Suprapubic skin (tissue), 4 donors: ENCODE results near the gene ARHGAP1. TPM values are rescaled to one million over a fixed set of nuclear protein-coding genes. Genes with fewer than 3 reads are reported as not detected.

Source experiments
- DNase-seq, 2 donors: peaks; one replicate each; pipeline ENCODE4 v3.0.0-alpha.2; 2019; ENCODE audit warnings: low spot score in 2 of 2
- H3K27ac ChIP-seq: fragments of 200-600 bp; sonication (generic); one replicate; pipeline ENCODE4 v1.5.1; 2019
- H3K27me3 ChIP-seq: fragments of 200-600 bp; sonication (generic); one replicate; pipeline ENCODE4 v1.5.1; 2019
- H3K36me3 ChIP-seq: fragments of 200-600 bp; sonication (generic); one replicate; pipeline ENCODE4 v1.5.1; 2019
- H3K4me1 ChIP-seq: fragments of 200-600 bp; sonication (generic); one replicate; pipeline ENCODE4 v1.5.1; 2019
- H3K4me3 ChIP-seq: fragments of 200-600 bp; sonication (generic); one replicate; pipeline ENCODE4 v1.5.1; 2019; ENCODE audit warnings: mild to moderate bottlenecking
- H3K9me3 ChIP-seq: fragments of 200-600 bp; sonication (generic); one replicate; pipeline ENCODE4 v1.5.1; 2019
- CTCF ChIP-seq, 2 donors: fragments of 200-600 bp in 1 of 2; fragments of 450-650 bp in 1 of 2; sonication (generic) in 1 of 2; IDR thresholded peaks; one replicate each; pipeline ENCODE4 v1.5.1; 2016 to 2019; ENCODE audit warnings: antibody characterized with exemption in 2 of 2, mild to moderate bottlenecking in 1 of 2, moderate library complexity in 1 of 2
- EP300 ChIP-seq: sonication (generic); formaldehyde crosslinking; IDR thresholded peaks from one replicate; pipeline ENCODE4 v1.6.1; 2017; ENCODE audit warnings: antibody characterized with exemption
- POLR2A ChIP-seq, 2 donors: fragments of 450-650 bp; IDR thresholded peaks; one replicate each; pipeline ENCODE4 v1.6.1; 2017; ENCODE audit warnings: antibody characterized with exemption in 2 of 2, mild to moderate bottlenecking in 2 of 2, moderate library complexity in 2 of 2
- POLR2AphosphoS5 ChIP-seq, 3 donors: sonication (generic); formaldehyde crosslinking; IDR thresholded peaks; one replicate each; pipeline ENCODE4 v1.6.1; 2017; ENCODE audit warnings: antibody characterized with exemption in 3 of 3
- WGBS: methylation state at CpG from one replicate; pipeline ENCODE4 v1.1.5; 2018; 5-methylcytosine and 5-hydroxymethylcytosine counted together
- total RNA-seq, 4 donors: library from RNA; depleted of rRNA; stranded (reverse); fragments of >200 nt; gene quantifications; one replicate each; pipeline ENCODE4 v1.1.0, GENCODE V29; 2016

The ARHGAP1 gene
- total RNA-seq, 4 donors from 2014 or later = 53.7 to 72.5 (median 68.5) TPM

- TF ChIP-seq POLR2AphosphoS5 (IDR thresholded peaks at IDR 0.05) (no peak), CTCF (IDR thresholded peaks at IDR 0.05) (no peak), POLR2A (IDR thresholded peaks at IDR 0.05) (no peak), EP300 (no peak)
- Histone ChIP-seq H3K4me1 (no peaks in the 10 kb centered on the region), H3K36me3 (no peaks in the 10 kb centered on the region), H3K27ac (no peak overlapping the region), H3K27me3 (no peaks in the 10 kb centered on the region), H3K4me3 (no peak overlapping the region), H3K9me3 (no peaks in the 10 kb centered on the region)
- no peak for DNase-seq
- 87% methylated on average over 17 of the region's 17 CpGs for WGBS
Observed at GRCh38 chr11:46727952-46728658, 27.7 kb upstream of the ARHGAP1 start.

- 89% methylated on average over 26 of the region's 26 CpGs for WGBS
- no peak overlapping the region for H3K27ac ChIP-seq
- no peak overlapping the region for H3K4me3 ChIP-seq
- no peaks in the 10 kb centered on the region for H3K4me1 ChIP-seq
- no peaks in the 10 kb centered on the region for H3K27me3 ChIP-seq
- no peak for DNase-seq
- TF ChIP-seq CTCF (IDR thresholded peaks at IDR 0.05) (no peak), EP300 (no peak), POLR2AphosphoS5 (IDR thresholded peaks at IDR 0.05) (no peak), POLR2A (IDR thresholded peaks at IDR 0.05) (no peak)
- no peaks in the 10 kb centered on the region for H3K36me3 ChIP-seq
- no peaks in the 10 kb centered on the region for H3K9me3 ChIP-seq
Observed at GRCh38 chr11:46726206-46726862, 25.9 kb upstream of the ARHGAP1 start.

GRCh38 chr11:46725338-46726205 lies 25.2 kb upstream of the ARHGAP1 start:
- Histone ChIP-seq H3K36me3 (no peaks in the 10 kb centered on the region), H3K27ac (no peak overlapping the region), H3K4me1 (no peaks in the 10 kb centered on the region), H3K9me3 (no peaks in the 10 kb centered on the region), H3K27me3 (no peaks in the 10 kb centered on the region), H3K4me3 (no peak overlapping the region)
- no peak for TF ChIP-seq POLR2AphosphoS5 (IDR thresholded peaks at IDR 0.05)
- no peak for TF ChIP-seq CTCF (IDR thresholded peaks at IDR 0.05)
- TF ChIP-seq POLR2A (IDR thresholded peaks at IDR 0.05) = no peak
- TF ChIP-seq EP300 = no peak
- DNase-seq = no peak
- 94% methylated on average over 17 of the region's 19 CpGs for WGBS

GRCh38 chr11:46724088-46724487 lies 23.7 kb upstream of the ARHGAP1 start:
- Histone ChIP-seq H3K4me1 (no peaks in the 10 kb centered on the region), H3K9me3 (no peaks in the 10 kb centered on the region), H3K36me3 (no peaks in the 10 kb centered on the region), H3K4me3 (no peak overlapping the region), H3K27me3 (no peaks in the 10 kb centered on the region), H3K27ac (no peak overlapping the region)
- DNase-seq = no peak
- no peak for TF ChIP-seq POLR2A (IDR thresholded peaks at IDR 0.05)
- TF ChIP-seq CTCF (IDR thresholded peaks at IDR 0.05) = no peak
- no peak for TF ChIP-seq EP300
- TF ChIP-seq POLR2AphosphoS5 (IDR thresholded peaks at IDR 0.05) = no peak
- WGBS = 66% methylated on average over 8 of the region's 8 CpGs

- no peak overlapping the region for H3K27ac ChIP-seq
- H3K27me3 ChIP-seq = no peaks in the 10 kb centered on the region
- H3K4me3 ChIP-seq = no peak overlapping the region
- H3K36me3 ChIP-seq = no peaks in the 10 kb centered on the region
- no peaks in the 10 kb centered on the region for H3K4me1 ChIP-seq
- WGBS = 91% methylated on average over 4 of the region's 8 CpGs
- DNase-seq = no peak
- TF ChIP-seq CTCF (IDR thresholded peaks at IDR 0.05) = no peak
- no peak for TF ChIP-seq POLR2AphosphoS5 (IDR thresholded peaks at IDR 0.05)
- no peak for TF ChIP-seq EP300
- no peak for TF ChIP-seq POLR2A (IDR thresholded peaks at IDR 0.05)
- H3K9me3 ChIP-seq = no peaks in the 10 kb centered on the region
Observed at GRCh38 chr11:46723359-46723680, 22.9 kb upstream of the ARHGAP1 start.
